Right lobe of liver (tissue), 4 donors: ENCODE results near the gene ONECUT1.

Source experiments
- POLR2A ChIP-seq: fragments of 450-650 bp; IDR thresholded peaks from one replicate; pipeline ENCODE4 v1.6.1; 2017; ENCODE audit warnings: antibody characterized with exemption, mild to moderate bottlenecking
- TF ChIP-seq, protein P1 (sequence below), 4 donors: fragments of 200-600 bp in 3 of 4; fragments of 450-650 bp in 1 of 4; IDR thresholded peaks; one replicate each; pipeline versions ENCODE4 v1.5.1 to v1.8.0; 2016 to 2022; ENCODE audit warnings: antibody characterized with exemption in 4 of 4, mild to moderate bottlenecking in 2 of 4
- donor health status: DM: no; HTN: no; CAD: no.
- donor health status: DM: no; HTN: no; CAD: no.
- donor health status: DM: no; HTN: yes; CAD: no.

DNA sequence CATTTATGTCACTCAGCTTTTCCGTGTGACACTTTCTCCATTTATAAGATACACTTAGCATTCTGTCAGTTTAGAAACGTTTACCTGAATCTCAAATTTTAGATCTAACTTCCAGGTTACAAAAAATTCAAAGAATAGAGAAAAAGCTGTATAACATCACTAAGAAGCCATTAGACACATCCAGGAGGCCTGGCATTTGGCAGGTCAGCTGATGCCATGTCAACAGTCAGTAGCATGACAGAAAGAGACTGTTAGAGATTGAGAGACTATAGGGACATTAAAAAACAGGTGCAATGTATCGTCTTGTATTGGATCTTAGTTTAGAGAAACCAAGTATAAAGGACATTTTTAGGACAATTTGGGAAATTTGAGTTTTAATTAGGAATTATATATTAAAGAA lies 57.6 kb downstream of the ONECUT1 start:
- TF ChIP-seq POLR2A: no peak
- TF ChIP-seq, protein P1, sequence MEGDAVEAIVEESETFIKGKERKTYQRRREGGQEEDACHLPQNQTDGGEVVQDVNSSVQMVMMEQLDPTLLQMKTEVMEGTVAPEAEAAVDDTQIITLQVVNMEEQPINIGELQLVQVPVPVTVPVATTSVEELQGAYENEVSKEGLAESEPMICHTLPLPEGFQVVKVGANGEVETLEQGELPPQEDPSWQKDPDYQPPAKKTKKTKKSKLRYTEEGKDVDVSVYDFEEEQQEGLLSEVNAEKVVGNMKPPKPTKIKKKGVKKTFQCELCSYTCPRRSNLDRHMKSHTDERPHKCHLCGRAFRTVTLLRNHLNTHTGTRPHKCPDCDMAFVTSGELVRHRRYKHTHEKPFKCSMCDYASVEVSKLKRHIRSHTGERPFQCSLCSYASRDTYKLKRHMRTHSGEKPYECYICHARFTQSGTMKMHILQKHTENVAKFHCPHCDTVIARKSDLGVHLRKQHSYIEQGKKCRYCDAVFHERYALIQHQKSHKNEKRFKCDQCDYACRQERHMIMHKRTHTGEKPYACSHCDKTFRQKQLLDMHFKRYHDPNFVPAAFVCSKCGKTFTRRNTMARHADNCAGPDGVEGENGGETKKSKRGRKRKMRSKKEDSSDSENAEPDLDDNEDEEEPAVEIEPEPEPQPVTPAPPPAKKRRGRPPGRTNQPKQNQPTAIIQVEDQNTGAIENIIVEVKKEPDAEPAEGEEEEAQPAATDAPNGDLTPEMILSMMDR (IDR thresholded peaks at IDR 0.05): no peak
